Measurements from ENCODE around the gene INSIG2. TPM values are rescaled to one million over a fixed set of nuclear protein-coding genes. Genes with fewer than 3 reads are reported as not detected.

The INSIG2 gene
- polyA plus RNA-seq, 1 experiment = 7.5 TPM

DNA sequence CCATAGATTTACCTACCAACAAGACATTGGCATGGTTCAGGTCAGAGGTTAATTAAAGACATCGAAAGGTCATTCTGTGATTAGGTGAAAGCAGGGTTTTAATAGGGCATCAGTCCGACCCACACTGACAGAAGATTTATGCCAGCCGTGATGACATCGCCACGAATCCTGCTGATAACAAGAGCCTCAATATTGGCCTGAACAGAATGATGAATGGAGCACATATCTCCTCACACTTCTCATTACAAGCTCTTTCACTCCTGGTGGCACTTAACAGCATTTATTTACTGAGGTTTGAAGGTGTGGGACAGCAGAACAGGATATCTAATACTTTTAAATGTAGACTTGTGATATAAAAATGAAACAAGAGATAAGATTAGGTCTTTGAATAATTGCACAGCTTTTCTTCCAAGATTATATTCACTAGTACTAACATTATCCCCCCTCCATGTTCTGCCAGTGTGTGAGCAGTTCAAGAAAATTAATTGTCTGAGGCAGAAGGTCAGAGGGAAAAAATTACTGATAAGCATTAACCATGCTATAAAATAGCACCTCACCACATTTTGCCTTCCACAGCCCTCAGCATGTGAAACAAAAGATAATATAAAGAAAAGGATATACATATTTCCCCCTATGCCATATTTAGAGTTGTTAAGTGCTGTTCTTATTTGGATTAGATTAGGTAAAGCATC is 23.1 kb upstream of the INSIG2 start:
- H3K36me3 ChIP-seq (ENCODE audit: control insufficient read depth, insufficient read depth, low read length) = no peaks in the 10 kb centered on the region
- DNase-seq (ENCODE audit: low read depth) = no peak
- H3K27me3 ChIP-seq (ENCODE audit: control insufficient read depth, insufficient read depth, low read length) = 0 out of 2 replicates have a peak, but pooled peaks cover 3% of the 10 kb centered on the region
- TF ChIP-seq, protein P1, sequence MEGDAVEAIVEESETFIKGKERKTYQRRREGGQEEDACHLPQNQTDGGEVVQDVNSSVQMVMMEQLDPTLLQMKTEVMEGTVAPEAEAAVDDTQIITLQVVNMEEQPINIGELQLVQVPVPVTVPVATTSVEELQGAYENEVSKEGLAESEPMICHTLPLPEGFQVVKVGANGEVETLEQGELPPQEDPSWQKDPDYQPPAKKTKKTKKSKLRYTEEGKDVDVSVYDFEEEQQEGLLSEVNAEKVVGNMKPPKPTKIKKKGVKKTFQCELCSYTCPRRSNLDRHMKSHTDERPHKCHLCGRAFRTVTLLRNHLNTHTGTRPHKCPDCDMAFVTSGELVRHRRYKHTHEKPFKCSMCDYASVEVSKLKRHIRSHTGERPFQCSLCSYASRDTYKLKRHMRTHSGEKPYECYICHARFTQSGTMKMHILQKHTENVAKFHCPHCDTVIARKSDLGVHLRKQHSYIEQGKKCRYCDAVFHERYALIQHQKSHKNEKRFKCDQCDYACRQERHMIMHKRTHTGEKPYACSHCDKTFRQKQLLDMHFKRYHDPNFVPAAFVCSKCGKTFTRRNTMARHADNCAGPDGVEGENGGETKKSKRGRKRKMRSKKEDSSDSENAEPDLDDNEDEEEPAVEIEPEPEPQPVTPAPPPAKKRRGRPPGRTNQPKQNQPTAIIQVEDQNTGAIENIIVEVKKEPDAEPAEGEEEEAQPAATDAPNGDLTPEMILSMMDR (IDR thresholded peaks at IDR 0.05; ENCODE audit: insufficient read depth, low read depth, low read length) = no peak
- ChIA-PET CTCF (no interaction called here), POLR2A (no interaction called here)
- H3K4me3 ChIP-seq (ENCODE audit: low read depth, low read length) = no peak overlapping the region

DNA sequence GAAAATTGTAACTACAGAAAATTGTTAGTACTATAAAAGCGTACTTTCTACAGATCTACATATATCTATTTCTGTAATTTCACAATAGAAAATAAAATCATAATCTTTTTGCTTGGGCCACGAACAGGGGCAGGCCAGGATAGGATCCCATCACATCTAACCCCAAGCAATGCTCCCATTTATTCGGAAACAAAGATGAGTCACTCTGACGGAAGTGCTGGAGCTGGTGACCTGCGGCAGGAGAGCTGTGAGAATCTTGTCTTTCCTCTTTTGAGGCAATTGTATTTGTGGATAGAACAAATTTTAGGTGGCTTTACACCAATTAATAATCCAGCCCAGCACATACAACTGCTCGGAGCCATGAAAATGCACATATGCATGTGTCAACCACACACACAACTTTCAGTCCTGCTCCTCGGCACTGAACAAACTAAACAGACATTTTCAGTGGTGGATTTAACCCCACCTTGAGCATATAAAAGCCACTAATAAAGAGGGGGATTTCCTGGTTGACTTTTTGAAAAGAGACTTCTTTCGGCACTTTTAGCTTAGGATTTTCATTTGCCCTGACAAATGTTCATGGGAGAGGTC is 22.3 kb upstream of the INSIG2 start:
- Histone ChIP-seq H3K36me3 (ENCODE audit: control insufficient read depth, insufficient read depth, low read length) (no peaks in the 10 kb centered on the region), H3K4me3 (ENCODE audit: low read depth, low read length) (no peak overlapping the region), H3K27me3 (ENCODE audit: control insufficient read depth, insufficient read depth, low read length) (0 out of 2 replicates have a peak, but pooled peaks cover 3% of the 10 kb centered on the region)
- ChIA-PET POLR2A (no interaction called here), CTCF (interaction anchor here (1.0 to 1.1 kb wide), 2 partner anchors 19 to 33 kb away, joined by 4 read pairs; no protein-coding TSS in a partner anchor)
- TF ChIP-seq, protein P1 (IDR thresholded peaks at IDR 0.05; ENCODE audit: insufficient read depth, low read depth, low read length) = no peak
- no peak for DNase-seq (ENCODE audit: low read depth)

DNA sequence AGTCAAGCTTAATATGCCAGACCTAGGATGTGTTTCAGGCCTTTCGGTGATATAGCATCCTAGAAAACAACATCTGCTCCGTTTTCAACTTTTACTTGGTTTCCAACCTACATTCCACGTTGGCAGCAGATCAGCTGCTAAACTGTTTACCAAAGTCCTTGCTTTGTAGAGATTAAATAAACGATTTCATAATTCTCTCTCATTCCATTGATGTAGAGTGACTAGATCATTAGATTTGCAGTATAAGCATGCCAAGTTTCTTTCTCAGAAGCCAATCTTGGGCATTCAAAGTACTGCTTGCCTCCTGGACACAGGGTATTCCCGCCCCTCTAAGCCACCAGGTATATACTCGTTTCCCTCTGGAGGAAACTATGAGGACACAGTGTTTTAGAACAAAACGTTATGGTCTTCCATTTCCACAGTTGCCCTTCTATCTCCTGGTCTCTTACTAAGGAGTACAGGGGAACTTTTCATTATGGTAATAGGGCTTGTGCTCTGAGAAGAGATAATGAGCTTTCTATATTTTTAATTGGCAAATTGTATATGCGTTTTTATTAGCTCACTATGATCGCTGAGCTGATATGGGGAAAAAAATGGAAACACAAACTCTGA is 10.5 kb upstream of the INSIG2 start:
- peaks cover 7% of the 10 kb centered on the region for H3K27me3 ChIP-seq (ENCODE audit: control insufficient read depth, insufficient read depth, low read length)
- TF ChIP-seq, protein P1 (IDR thresholded peaks at IDR 0.05; ENCODE audit: insufficient read depth, low read depth, low read length) = no peak

DNA sequence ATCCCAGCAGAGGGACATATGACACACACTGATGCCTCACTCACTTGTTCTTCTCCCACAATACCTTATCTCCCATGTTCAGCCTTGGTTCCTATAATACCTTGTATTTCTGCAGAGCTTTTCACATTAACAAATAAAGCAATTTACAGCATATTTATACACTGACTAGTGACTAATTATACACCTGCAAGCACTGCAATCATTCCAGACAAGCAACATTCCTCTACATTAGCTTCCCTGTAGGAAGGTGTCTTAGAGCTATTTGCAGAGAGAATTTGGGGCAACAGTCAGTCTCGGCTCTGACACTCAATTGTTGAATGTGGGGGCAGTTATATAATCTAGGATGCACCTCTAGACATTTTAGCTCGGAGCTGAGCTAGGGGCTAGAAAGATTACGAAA is 9.5 kb upstream of the INSIG2 start:
- TF ChIP-seq, protein P1 (IDR thresholded peaks at IDR 0.05; ENCODE audit: insufficient read depth, low read depth, low read length) = no peak
- Histone ChIP-seq H3K36me3 (ENCODE audit: control insufficient read depth, insufficient read depth, low read length) (no peaks in the 10 kb centered on the region), H3K4me3 (ENCODE audit: low read depth, low read length) (no peak overlapping the region), H3K27me3 (ENCODE audit: control insufficient read depth, insufficient read depth, low read length) (peaks cover 7% of the 10 kb centered on the region)
- ChIA-PET POLR2A (interaction anchor here (0.6 kb wide), 1 partner anchor 108 kb away, joined by 4 read pairs; no protein-coding TSS in a partner anchor), CTCF (interaction anchor here (0.9 to 1.2 kb wide), 5 partner anchors 9 to 777 kb away, joined by 3 to 4 read pairs (median 3); partner anchors contain the start of gene DDX18)
- no peak for DNase-seq (ENCODE audit: low read depth)

More for the DNA sequence above, 10.5 kb upstream of the INSIG2 start:
- ChIA-PET POLR2A (no interaction called here), CTCF (interaction anchor here (0.6 to 1.6 kb wide), 7 partner anchors 8 to 778 kb away, joined by 3 to 9 read pairs (median 3); partner anchors contain the start of genes DDX18 and INSIG2)
- DNase-seq (ENCODE audit: low read depth) = no peak
- Histone ChIP-seq H3K4me3 (ENCODE audit: low read depth, low read length) (no peak overlapping the region), H3K36me3 (ENCODE audit: control insufficient read depth, insufficient read depth, low read length) (no peaks in the 10 kb centered on the region)

DNA sequence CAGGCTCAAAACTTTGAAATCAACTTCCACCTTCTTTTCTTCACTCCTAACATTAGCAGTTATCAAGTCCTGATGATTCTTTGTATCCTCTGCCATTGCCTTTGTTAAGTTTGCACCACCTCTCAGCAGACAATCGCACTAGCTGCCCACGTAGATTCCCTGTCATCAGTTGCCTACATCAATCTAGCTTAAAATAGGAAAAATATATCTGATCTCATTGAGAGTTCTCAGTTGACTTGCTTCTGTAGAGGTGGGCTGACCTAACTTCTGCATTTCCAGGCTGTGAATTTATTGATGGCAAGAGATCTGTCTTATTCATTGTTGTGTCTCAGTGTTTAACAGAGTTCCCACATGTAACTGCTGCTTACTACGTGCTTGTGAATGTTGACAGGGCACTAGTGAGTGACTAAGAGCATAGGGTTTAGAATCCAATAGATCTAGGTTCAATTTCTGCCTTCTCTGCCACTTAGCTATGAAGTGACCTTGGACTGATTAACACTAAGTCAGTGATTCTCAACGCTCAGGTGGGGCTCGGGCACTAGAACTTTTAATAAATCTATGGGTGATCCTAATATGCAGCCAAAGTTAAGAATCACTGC is 3.7 kb upstream of the INSIG2 start:
- no peak overlapping the region for H3K4me3 ChIP-seq (ENCODE audit: low read depth, low read length)
- CTCF ChIA-PET = no interaction called here
- POLR2A ChIA-PET = no interaction called here
- no peaks in the 10 kb centered on the region for H3K36me3 ChIP-seq (ENCODE audit: control insufficient read depth, insufficient read depth, low read length)
- TF ChIP-seq, protein P1 (IDR thresholded peaks at IDR 0.05; ENCODE audit: insufficient read depth, low read depth, low read length) = no peak
- peaks cover 4% of the 10 kb centered on the region for H3K27me3 ChIP-seq (ENCODE audit: control insufficient read depth, insufficient read depth, low read length)
- no peak for DNase-seq (ENCODE audit: low read depth)

All from BJ (cell line).